Stimulated activated CD8-positive, alpha-beta memory T cell treated with anti-CD3 and anti-CD28 coated beads, Interleukin-12 subunit alpha, Interleukin-12 subunit beta, amount 100 ng/mL, for 1 hour (primary cell): ENCODE data around the gene PF4V1.

Source experiments
- DNase-seq: peaks from one replicate; pipeline ENCODE4 v3.0.0-alpha.2; 2020; ENCODE audit warnings: low read depth

PF4V1 gene

GRCh38 chr4:73853246-73853704 is at the start of gene PF4V1:
Gene PF4V1, plus strand, starts transcription at chr4:73853296. Its CDS starts 67 bp downstream, at chr4:73853363.
- DNase-seq: no peak

GRCh38 chr4:73810191-73810590 is 42.9 kb upstream of the PF4V1 start:
- DNase-seq: no peak

GRCh38 chr4:73811841-73812240 is 41.3 kb upstream of the PF4V1 start:
- DNase-seq: no peak

- DNase-seq: no peak
Measured at GRCh38 chr4:73814679-73815078, 38.4 kb upstream of the PF4V1 start.

- no peak for DNase-seq
Measured at GRCh38 chr4:73815145-73815544, 38.0 kb upstream of the PF4V1 start.

GRCh38 chr4:73816814-73817213 is 36.3 kb upstream of the PF4V1 start:
- no peak for DNase-seq

- DNase-seq: no peak
Measured at GRCh38 chr4:73817341-73817740, 35.8 kb upstream of the PF4V1 start.

- DNase-seq: no peak
Measured at GRCh38 chr4:73821325-73821724, 31.8 kb upstream of the PF4V1 start.

- DNase-seq: no peak
Measured at GRCh38 chr4:73822389-73822788, 30.7 kb upstream of the PF4V1 start.

- DNase-seq: no peak
Measured at GRCh38 chr4:73822812-73823504, 30.1 kb upstream of the PF4V1 start.

GRCh38 chr4:73823760-73824159 is 29.3 kb upstream of the PF4V1 start:
- no peak for DNase-seq

GRCh38 chr4:73828956-73829355 is 24.1 kb upstream of the PF4V1 start:
- DNase-seq: no peak

GRCh38 chr4:73831569-73831968 is 21.5 kb upstream of the PF4V1 start:
- no peak for DNase-seq

- no peak for DNase-seq
Measured at GRCh38 chr4:73832651-73833237, 20.4 kb upstream of the PF4V1 start.

- no peak for DNase-seq
Measured at GRCh38 chr4:73836373-73837279, 16.5 kb upstream of the PF4V1 start, which contains the start of gene CXCL6. Gene CXCL6, plus strand, starts transcription at chr4:73836678. Its CDS starts 73 bp downstream, at chr4:73836751.

- DNase-seq: no peak
Measured at GRCh38 chr4:73839071-73839470, 14.0 kb upstream of the PF4V1 start.

- no peak for DNase-seq
Measured at GRCh38 chr4:73839715-73840114, 13.4 kb upstream of the PF4V1 start.

- DNase-seq: no peak
Measured at GRCh38 chr4:73841243-73841925, 11.7 kb upstream of the PF4V1 start.

GRCh38 chr4:73842696-73843095 is 10.4 kb upstream of the PF4V1 start:
- no peak for DNase-seq

- no peak for DNase-seq
Measured at GRCh38 chr4:73843369-73843768, 9.7 kb upstream of the PF4V1 start.

- DNase-seq: no peak
Measured at GRCh38 chr4:73844345-73844744, 8.8 kb upstream of the PF4V1 start.

- DNase-seq: no peak
Measured at GRCh38 chr4:73844806-73845205, 8.3 kb upstream of the PF4V1 start.
